HEK293 (cell line): ENCODE measurements around the gene RAX2.

Source experiments
- SETDB1 ChIP-seq: IDR thresholded peaks from one replicate; pipeline ENCODE4 v1.6.1; 2017; ENCODE audit warnings: mild to moderate bottlenecking, low read length, moderate library complexity, mixed read lengths; ENCODE audit not compliant: insufficient read length
- ZNF501 ChIP-seq: fragments of 450-650 bp; formaldehyde crosslinking; IDR thresholded peaks from 2 replicates; pipeline ENCODE4 v1.5.1; 2016; ENCODE audit warnings: missing biosample characterization, missing genetic modification characterization
- ZNF544 ChIP-seq: fragments of 450-650 bp; formaldehyde crosslinking; IDR thresholded peaks from 2 replicates; pipeline ENCODE4 v1.5.0; 2017; ENCODE audit warnings: missing biosample characterization, missing genetic modification characterization
- TF ChIP-seq, protein P1 (sequence below): fragments of 450-650 bp; formaldehyde crosslinking; IDR thresholded peaks from 2 replicates; pipeline ENCODE4 v1.5.1; 2016; ENCODE audit warnings: missing biosample characterization, missing genetic modification characterization

DNA sequence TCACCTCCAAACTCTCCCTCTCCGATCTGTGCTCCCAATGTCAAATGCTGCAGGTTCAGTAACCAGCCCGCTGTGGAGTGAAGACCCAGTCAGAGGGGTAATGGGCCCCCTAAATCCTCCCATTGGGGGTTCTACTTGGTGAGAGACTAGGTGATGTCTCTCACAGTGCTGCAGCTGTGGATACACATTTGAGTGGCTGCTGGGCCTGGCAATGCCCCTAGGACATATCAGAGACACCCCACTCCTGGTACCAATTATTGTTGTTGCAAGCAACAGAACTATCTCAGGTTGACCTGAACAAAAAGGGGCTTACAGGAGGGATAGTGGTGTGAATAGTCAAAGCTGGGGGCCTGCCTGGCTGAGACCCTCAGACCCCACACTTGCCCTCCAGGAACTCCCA, 9.6 kb upstream of the RAX2 start:
- TF ChIP-seq ZNF544 = no peak
- TF ChIP-seq, protein P1, sequence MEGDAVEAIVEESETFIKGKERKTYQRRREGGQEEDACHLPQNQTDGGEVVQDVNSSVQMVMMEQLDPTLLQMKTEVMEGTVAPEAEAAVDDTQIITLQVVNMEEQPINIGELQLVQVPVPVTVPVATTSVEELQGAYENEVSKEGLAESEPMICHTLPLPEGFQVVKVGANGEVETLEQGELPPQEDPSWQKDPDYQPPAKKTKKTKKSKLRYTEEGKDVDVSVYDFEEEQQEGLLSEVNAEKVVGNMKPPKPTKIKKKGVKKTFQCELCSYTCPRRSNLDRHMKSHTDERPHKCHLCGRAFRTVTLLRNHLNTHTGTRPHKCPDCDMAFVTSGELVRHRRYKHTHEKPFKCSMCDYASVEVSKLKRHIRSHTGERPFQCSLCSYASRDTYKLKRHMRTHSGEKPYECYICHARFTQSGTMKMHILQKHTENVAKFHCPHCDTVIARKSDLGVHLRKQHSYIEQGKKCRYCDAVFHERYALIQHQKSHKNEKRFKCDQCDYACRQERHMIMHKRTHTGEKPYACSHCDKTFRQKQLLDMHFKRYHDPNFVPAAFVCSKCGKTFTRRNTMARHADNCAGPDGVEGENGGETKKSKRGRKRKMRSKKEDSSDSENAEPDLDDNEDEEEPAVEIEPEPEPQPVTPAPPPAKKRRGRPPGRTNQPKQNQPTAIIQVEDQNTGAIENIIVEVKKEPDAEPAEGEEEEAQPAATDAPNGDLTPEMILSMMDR (tag by site-specific recombination) = no peak
- TF ChIP-seq SETDB1 = peak; percentile 19
- TF ChIP-seq ZNF501 (tag by site-specific recombination) = no peak
